Kidney glomerular epithelial cell (primary cell): ENCODE measurements around the gene MTX3.

Experiments
- DNase-seq: peaks from one replicate; lab custom pipeline; 2025; lab: John Stamatoyannopoulos, UW

Gene MTX3

DNA sequence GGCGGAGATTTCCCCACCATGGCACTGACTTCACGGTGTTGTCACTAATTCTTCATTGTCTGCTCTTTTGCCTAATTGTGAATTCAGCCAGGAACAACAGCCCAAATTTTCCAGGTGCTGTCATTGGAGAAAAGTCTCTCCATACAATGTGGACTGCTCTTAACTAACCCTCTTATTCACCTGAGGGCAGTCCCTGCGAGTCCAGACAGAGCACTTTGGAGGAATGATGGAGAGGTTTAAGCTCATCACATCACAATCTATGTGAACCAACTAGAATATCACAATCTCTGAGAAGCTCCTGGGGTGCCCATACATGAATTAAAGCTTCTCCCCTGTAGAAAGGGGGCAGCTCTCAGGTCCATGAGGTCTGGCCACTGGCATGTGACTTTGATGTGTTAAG is 56.4 kb downstream of the MTX3 start:
- no peak for DNase-seq

DNA sequence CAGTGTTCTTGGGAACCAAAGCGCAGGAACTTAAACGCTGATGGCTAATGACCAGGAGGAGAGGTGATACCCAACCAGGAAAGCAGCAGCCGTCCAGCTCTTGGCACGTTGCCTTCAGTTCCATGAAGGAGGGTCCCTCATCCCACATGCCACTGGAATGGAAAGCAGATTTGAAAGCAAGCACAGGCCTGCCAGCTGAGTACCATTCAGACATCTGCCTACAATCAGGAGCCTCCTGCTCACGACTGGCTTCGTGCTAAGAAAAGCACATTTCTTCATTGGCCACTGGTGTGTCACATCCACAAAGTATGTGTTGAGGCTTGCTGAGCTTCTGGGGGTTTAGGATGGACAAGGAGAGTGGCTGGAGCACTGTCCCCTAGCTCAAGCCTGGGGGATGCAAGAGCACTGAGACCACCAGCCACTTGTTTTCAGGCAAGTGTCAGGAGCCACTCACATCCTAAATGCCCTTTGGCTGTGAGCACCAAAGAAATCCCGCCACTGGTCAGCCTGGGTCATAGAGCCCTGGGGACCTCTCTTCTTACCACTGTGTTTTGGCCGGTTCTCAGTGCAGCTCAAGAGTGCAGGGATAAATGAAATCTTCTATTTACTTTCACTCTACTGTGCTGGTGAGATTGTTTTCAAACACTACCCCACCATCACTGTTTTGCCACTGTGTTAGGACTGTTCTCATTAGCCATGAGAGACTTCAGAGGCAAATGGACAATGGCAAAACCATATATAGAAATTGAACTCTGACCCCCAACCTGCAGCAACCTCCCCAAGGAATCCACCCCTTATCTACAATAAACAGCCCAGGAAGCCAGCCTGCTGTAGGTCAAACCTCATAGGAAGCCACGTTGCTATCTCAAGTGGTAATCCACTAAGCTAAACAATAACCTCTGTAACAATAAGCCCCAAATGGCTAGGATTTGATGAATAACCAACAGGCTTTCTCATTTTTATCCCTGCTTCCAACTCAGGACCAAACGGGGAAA is 58.3 kb downstream of the MTX3 start:
- DNase-seq: no peak

DNA sequence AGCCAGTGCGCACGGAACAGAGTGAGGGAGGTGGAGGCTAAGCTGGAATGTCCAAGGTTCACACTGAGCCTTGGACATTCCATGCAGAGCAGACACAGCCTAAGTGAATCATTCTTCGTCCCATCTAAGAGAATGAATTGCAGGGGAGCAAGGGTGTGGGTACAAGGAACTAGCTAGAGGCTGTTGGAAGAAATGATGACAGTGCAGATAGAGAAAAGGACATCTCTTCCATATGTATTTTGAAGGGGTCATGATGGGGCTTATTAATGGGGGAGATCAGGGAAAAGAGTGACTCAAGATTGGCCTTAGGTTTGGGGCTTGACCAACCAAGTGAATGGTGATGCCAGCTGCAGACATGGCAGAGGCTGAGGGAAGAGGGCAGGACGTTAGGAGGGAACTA is 59.2 kb downstream of the MTX3 start:
- no peak for DNase-seq

DNA sequence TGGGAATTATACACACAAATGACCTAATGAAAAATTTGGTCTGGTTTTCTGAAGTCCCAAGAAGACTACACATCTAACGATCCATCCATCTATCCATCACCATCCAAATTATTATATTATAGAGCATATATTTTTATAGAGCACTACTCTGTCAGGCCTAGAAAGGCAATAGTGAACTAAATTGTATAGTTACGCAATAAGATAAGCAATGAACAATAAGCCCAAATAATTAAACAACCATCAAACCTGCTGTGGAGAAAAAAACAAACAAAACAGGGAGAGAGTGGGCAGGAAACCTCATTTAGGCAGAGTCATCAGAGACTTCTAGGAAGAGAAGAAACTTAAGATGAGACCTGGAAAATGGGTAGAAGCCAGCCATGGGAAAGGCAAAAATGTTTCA is 59.7 kb downstream of the MTX3 start:
- DNase-seq: no peak

DNA sequence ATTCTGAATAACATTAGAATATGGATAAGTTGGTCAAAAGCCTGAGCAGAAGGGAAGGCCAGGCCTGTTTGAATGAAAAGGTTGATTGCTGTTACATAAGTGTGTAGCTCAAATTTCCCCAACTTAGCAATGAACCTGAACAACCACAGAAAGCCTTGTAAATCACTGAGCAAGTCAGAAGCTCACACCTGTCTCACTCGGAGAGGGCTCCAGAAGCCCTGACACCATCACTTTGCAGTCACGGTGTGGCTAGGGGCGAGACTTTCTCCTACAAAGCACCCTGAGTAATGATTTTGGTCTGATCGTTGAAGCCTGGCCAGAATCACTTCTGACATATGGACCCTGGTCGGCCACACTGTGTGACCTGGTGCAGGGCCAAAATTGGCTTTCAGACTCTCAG is 62.0 kb downstream of the MTX3 start:
- no peak for DNase-seq
